Measurements from ENCODE around the gene DDX4. TPM values are rescaled to one million over a fixed set of nuclear protein-coding genes. Genes with fewer than 3 reads are reported as not detected.

Gene DDX4
- total RNA-seq, 1 donor from 2014 or later, result not detected

DNA sequence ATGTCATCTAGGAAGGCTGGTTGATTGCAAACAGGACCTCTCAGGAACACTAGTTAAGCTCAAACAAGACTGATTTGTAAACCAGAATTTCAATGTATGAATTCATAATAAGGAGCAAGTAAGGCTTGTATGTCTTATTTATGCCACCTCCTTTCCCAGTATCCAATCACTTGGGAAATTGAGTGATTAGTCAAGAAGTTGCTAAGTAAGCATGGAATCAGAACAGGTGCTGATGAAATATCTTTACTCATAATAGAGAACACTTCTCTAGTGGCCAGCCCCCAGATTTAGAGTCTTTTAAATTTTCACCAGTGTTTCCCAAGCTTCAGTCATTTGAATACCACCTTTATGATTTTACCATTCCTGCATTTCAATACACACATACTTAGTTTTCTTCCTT lies 5.3 kb upstream of the DDX4 start:
- H3K27me3 ChIP-seq (ENCODE audit: low read depth), result no peaks in the 10 kb centered on the region
- H3K4me1 ChIP-seq, result no peaks in the 10 kb centered on the region
- no peak for DNase-seq
- no peaks in the 10 kb centered on the region for H3K9me3 ChIP-seq (replicated peaks)
- TF ChIP-seq, protein P1, sequence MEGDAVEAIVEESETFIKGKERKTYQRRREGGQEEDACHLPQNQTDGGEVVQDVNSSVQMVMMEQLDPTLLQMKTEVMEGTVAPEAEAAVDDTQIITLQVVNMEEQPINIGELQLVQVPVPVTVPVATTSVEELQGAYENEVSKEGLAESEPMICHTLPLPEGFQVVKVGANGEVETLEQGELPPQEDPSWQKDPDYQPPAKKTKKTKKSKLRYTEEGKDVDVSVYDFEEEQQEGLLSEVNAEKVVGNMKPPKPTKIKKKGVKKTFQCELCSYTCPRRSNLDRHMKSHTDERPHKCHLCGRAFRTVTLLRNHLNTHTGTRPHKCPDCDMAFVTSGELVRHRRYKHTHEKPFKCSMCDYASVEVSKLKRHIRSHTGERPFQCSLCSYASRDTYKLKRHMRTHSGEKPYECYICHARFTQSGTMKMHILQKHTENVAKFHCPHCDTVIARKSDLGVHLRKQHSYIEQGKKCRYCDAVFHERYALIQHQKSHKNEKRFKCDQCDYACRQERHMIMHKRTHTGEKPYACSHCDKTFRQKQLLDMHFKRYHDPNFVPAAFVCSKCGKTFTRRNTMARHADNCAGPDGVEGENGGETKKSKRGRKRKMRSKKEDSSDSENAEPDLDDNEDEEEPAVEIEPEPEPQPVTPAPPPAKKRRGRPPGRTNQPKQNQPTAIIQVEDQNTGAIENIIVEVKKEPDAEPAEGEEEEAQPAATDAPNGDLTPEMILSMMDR (IDR thresholded peaks at IDR 0.05; ENCODE audit: borderline replicate concordance), result no peak
- H3K27ac ChIP-seq (replicated peaks), result no peak overlapping the region
- H3K4me3 ChIP-seq, result no peak overlapping the region
- intact Hi-C loops (cut with micrococcal nuclease), result no loop called here
- no peaks in the 10 kb centered on the region for H3K36me3 ChIP-seq

DNA sequence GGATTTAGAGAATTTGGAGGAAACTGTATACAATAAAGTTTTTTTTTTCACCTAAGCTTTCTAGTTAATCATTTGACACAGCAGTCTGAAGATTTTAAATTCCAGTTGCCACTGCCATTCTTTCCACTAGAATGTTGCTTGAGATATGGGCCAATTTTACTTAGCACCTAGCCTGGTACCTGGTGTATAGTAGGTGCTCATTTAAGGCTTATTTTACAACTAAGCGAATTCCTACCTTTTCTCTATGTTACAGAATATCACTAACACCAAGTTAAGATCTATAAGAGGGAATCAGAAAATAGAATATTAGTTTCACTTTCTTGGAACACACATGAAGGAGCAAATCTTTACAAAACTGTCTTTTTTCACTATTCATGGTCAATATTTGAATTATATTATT lies 3.2 kb upstream of the DDX4 start:
- no peak for DNase-seq
- TF ChIP-seq, protein P1 (IDR thresholded peaks at IDR 0.05; ENCODE audit: borderline replicate concordance), result no peak
- Histone ChIP-seq H3K4me3 (no peak overlapping the region), H3K4me1 (no peaks in the 10 kb centered on the region), H3K9me3 (replicated peaks) (no peaks in the 10 kb centered on the region), H3K27ac (replicated peaks) (no peak overlapping the region), H3K27me3 (ENCODE audit: low read depth) (no peaks in the 10 kb centered on the region), H3K36me3 (no peaks in the 10 kb centered on the region)
- intact Hi-C loops (cut with micrococcal nuclease), result no loop called here

DNA sequence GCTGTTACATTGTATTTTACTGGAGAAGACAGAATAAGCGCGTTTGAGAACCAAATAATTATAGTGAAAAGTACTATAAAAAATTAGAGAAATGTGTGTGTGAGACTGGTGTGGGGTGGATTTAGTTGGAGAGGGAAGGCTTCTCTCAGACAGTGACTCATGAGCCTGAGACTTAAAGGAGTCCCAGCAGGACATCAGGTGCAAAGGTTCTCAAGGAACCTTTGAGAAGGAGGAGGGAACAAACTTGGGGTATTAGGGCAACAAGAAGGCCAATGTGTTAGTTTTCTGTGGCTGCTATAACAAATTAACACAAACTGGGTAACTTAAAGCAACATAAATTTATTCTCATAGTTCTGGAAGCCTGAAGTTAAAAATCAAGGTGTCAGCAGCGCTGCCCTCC lies 4.9 kb downstream of the DDX4 start:
- Histone ChIP-seq H3K36me3 (no peaks in the 10 kb centered on the region), H3K9me3 (replicated peaks) (no peaks in the 10 kb centered on the region), H3K4me3 (no peak overlapping the region), H3K27me3 (ENCODE audit: low read depth) (no peaks in the 10 kb centered on the region), H3K27ac (replicated peaks) (no peak overlapping the region), H3K4me1 (no peaks in the 10 kb centered on the region)
- DNase-seq, result no peak
- TF ChIP-seq, protein P1 (IDR thresholded peaks at IDR 0.05; ENCODE audit: borderline replicate concordance), result no peak
- intact Hi-C loops (cut with micrococcal nuclease), result no loop called here

DNA sequence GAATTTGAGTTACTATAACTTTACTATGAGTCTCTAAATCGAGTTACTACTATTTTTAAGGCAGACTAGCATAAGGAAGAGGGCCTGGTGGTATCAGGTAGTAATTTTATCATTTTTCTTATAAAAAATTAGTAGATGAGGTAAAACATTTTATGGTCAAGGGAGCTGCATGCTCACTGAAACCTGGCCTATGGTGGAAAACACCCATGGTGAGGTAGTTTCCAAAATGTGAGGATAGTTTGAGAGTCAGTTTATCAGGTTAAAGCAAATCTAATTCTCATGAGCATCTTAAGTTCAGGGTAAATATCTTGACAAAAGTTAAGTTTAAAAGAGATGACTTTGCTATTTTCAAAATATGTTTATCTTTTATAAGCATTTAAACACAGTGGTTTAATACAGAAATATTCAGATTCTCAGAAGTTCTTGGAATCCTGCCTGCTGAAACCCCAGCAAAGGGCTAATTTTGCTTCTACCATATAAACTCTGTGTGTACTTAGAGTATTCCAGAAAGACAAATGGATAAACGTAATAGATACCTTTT lies 10.0 kb downstream of the DDX4 start:
- H3K4me1 ChIP-seq, result no peaks in the 10 kb centered on the region
- DNase-seq, result no peak
- H3K27ac ChIP-seq (replicated peaks), result no peak overlapping the region
- intact Hi-C loops (cut with micrococcal nuclease), result no loop called here
- H3K9me3 ChIP-seq (replicated peaks), result no peaks in the 10 kb centered on the region
- TF ChIP-seq, protein P1 (IDR thresholded peaks at IDR 0.05; ENCODE audit: borderline replicate concordance), result no peak
- H3K36me3 ChIP-seq, result no peaks in the 10 kb centered on the region
- no peak overlapping the region for H3K4me3 ChIP-seq
- H3K27me3 ChIP-seq (ENCODE audit: low read depth), result no peaks in the 10 kb centered on the region

DNA sequence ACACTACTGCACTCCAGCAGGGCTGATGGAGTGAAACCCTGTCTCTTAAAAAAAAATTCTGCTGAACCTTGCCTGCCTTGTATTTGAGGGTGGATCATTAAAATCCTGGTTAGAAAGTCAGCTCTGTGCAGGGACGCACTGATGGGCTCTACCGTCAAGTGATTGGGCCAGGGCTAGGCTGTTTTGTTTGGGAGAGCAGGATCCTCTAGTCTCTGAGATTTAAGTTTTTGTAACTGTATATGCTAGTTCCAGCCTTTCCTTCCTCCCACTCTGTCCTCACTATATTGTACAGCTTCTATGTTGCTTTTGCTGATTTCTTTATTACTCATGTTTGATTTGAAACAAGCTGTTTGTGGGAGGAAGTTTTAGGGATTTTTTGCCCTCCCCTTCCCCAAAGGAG lies 11.5 kb downstream of the DDX4 start:
- TF ChIP-seq, protein P1 (IDR thresholded peaks at IDR 0.05; ENCODE audit: borderline replicate concordance), result no peak
- Histone ChIP-seq H3K36me3 (no peaks in the 10 kb centered on the region), H3K4me3 (no peak overlapping the region), H3K4me1 (no peaks in the 10 kb centered on the region), H3K9me3 (replicated peaks) (no peaks in the 10 kb centered on the region), H3K27me3 (ENCODE audit: low read depth) (no peaks in the 10 kb centered on the region), H3K27ac (replicated peaks) (no peak overlapping the region)
- no peak for DNase-seq
- intact Hi-C loops (cut with micrococcal nuclease), result no loop called here

Data from left ventricle myocardium inferior (tissue), 1 donor.